Head of caudate nucleus (tissue), 42 donors: Measurements from ENCODE around the gene TP53RK.

ENCODE experiments used
- DNase-seq, 42 donors: peaks; one replicate each; pipeline versions ENCODE4 v3.0.0 to v3.0.0-alpha.2; 2020 to 2021; ENCODE audit warnings: mixed read lengths in 7 of 42
- intact Hi-C: fragments of 100-400 bp; cut with DNase I; formaldehyde crosslinking; loops from one replicate; pipeline ENCODE4 v1.15.0; 2022

TP53RK gene

DNA sequence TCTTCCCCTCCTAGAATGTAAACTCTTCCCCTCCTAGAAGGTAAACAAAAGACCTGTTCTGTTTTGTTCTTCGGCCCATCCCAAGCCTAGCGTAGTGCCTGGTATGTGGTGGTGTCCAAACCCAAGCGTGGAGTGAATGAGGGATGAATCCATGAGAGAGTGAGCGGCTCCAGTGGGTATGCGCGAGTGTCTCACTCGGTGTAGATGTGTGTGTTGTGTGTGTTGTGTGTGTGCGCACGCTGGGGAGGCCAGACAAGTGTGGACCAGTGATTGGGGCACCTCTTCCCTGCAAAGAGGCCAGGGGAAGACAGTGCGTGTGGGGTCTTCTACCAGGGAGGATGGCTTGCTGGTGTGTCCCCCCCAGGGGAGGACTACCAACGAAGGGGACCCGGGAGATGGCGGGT, 19.8 kb upstream of the TP53RK start:
- no peak for DNase-seq
- intact Hi-C loops, result no loop called here

DNA sequence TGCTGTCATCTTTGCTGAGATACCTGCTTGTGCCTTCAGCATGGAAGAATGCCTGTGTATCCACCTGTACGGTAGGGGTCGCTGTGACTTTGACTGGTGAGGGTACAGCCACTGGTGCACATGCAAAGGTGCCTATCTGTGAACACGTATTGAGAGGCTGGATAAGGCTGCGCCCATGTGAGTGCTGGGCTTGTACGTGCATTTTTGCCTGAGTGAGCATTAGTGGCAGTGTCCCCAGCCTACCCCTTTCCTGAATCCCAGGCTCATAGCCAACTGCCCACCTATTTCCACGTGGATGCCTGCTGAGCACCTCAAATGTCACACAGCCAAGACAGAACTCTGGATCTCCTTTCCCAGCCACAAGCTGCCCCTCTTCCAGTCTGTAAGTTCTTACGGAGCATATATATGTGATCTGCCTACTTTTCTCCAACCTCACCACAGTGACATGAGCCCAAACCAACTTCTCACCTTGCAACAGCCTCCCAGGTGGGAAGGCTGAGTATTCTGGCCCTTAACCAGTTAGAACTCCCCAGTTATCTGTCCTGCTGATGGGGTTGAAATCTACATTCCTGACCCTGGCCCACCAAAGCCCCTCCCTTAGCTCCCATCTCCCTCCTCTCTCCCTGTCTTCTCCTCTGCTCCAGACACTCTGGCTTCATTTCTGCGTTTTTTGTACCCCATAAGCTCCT, 19.1 kb upstream of the TP53RK start:
- intact Hi-C loops, result no loop called here
- DNase-seq, result no peak

DNA sequence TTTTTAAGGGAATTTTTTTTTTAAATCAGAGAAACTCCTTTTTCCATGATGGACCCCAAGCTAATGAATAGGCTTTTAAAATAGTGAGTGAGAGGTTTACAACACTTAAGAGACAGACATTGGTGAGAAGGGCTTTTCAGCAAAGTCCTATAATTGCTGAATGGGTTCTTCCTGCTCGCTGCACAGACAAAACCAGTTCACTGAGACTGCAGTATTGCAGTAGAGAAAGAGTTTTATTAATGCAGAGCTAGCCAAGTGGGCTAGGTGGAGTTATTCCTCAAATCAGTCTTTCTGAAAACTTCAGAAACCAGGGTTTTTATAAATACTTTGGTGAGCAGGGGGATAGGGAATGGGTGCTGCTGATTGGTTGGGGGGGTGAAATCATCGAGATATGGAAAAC, 17.0 kb upstream of the TP53RK start:
- no peak for DNase-seq
- intact Hi-C loops, result no loop called here

DNA sequence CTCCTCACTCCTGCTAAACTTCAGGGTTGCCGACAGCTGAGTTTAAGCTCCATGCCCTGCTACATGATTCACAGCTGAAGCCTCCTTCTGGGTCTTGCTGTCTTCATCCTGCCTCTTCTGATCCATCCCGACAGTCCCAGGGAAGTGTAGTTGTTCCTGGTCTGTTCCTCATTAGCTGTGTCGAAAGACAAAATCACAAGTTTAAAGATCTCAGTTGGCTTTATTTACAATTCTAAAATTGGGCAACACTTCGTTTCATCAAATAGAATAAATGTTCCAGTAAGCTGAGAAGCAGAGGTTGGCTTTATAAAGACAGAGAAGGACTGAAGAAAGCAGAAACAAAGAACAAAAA, 16.1 kb upstream of the TP53RK start:
- DNase-seq, result no peak
- intact Hi-C loops, result no loop called here

GRCh38 chr20:46704714-46705377, 15.6 kb upstream of the TP53RK start:
- DNase-seq, result no peak
- intact Hi-C loops, result no loop called here

- intact Hi-C loops, result no loop called here
- no peak for DNase-seq
Measured at GRCh38 chr20:46703435-46703834, 14.2 kb upstream of the TP53RK start.

GRCh38 chr20:46702447-46703203, 13.4 kb upstream of the TP53RK start:
- intact Hi-C loops, result no loop called here

GRCh38 chr20:46701986-46702385, 12.7 kb upstream of the TP53RK start:
- intact Hi-C loops, result no loop called here
- no peak for DNase-seq

More at GRCh38 chr20:46702447-46703203, 13.4 kb upstream of the TP53RK start:
- no peak for DNase-seq

GRCh38 chr20:46701556-46701955, 12.3 kb upstream of the TP53RK start:
- intact Hi-C loops, result no loop called here
- no peak for DNase-seq

DNA sequence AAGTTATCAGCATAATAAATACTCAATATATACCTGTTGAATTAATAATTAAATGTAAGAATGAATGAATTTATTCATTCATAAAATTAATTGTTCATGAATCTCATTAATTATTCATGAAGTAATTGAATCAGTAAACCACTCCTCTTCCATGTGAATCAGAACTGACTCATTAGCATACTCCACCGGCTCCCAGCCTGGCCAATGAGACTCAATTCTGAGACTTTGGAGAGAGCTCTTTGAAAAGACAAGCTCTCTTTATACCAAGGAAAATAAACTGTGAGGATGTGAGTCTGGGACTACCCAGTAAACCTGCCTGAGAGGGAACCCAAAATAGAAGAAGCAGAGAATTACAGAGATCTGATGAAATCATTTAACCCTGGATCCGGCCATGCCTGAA, 11.8 kb upstream of the TP53RK start:
- DNase-seq, result no peak
- intact Hi-C loops, result no loop called here

DNA sequence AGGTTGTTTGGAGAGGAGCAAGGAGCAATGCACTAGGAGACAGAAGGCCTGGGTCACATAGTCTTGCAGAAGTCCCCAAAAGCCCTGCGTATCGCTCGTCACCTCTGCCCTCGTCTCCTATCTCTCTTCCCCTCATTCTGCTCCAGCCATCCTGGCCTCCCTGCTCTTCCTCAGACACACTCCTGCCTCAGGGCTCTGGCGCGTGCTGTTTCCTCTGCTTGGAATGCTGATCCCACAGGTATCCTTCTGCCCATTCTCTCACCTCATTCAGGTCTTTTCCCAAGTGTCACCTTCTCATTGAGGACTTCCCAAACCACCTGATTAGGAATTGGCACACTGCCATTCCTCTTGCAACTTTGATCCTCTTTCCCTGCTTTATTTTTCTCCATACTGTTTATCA, 11.2 kb upstream of the TP53RK start:
- DNase-seq, result no peak
- intact Hi-C loops, result no loop called here

DNA sequence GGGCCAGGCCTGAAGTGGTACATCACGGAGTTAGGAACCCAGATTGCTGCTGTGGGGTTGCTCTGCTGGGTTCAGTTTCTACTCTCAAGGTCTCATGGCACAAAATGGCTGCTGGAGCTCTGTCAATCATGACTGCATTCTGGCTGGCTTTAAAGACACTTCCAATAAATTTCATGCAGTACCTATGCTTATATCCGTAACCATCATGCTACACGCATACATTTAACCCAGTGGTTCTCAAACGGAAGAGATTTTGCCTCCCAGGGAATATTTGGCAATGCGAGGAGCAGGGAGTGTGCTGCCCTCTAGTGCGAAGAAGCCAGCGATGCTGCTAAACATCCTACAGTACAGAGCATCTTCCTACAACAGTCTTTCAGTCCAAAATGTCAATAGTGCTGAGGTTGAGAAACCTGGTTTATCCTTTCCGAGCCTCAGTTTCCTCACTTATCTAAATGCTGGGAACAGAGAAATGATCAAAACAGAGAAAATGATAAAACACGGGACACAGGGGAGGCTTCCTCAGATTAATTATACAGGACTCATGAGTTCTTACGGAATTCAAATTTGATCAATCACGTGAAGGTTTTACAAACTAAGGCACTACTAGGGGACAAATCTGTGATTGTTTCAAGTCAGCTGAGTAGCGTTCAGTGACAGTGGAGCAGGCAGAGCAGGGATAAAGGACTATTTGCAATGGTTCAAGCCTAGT, 10.6 kb upstream of the TP53RK start:
- intact Hi-C loops, result no loop called here
- DNase-seq, result no peak

GRCh38 chr20:46698788-46699187, 9.5 kb upstream of the TP53RK start:
- no peak for DNase-seq
- intact Hi-C loops, result no loop called here

- DNase-seq, result no peak
- intact Hi-C loops, result no loop called here
Measured at GRCh38 chr20:46696791-46697279, 7.6 kb upstream of the TP53RK start.

DNA sequence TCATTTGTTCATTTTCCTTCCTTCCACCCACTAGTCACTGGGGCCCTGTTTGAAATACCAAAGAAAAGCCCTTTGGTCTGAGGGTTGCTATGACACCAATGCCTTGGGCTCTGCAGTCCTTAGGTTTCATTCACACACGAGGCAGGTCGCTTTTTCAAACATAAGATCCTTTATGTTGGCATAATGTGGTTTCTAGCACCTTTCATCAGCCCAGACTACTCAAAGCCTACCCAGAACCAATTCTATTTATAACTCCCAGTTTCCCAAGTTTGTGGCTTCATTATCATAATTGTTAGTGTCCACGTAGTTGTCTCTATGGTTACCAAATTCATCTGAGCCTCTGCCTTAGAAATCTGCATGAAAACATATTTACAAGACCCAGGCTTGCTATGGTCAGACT, 6.6 kb upstream of the TP53RK start:
- intact Hi-C loops, result no loop called here
- DNase-seq, result no peak

DNA sequence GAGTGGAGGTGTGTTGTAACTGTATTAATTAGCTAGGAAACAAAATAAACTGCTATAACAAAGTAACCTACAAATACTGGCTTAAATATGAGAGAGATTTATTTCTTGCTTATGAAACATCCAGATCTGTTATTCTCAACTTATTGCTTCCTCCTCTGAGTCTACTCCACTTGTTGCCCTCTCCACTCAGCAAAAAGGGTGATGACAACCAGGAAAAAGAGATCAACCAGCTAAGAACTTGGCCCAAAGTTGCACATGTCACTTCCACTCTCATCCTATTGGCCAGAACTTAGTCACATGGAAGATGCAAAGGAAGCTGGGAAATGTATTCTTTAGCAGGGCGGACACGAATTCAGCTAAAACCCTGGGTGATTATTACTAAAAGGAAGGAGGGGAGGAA, 5.2 kb upstream of the TP53RK start:
- DNase-seq, result peak in 10 of 42 donors; percentile 13 to 63 (median 34)
- intact Hi-C loops, result no loop called here

GRCh38 chr20:46691196-46691595, 2.0 kb upstream of the TP53RK start:
- intact Hi-C loops, result no loop called here
- DNase-seq, result no peak

- intact Hi-C loops, result no loop called here
- DNase-seq, result no peak
Measured at GRCh38 chr20:46690219-46691106, 1.2 kb upstream of the TP53RK start.

DNA sequence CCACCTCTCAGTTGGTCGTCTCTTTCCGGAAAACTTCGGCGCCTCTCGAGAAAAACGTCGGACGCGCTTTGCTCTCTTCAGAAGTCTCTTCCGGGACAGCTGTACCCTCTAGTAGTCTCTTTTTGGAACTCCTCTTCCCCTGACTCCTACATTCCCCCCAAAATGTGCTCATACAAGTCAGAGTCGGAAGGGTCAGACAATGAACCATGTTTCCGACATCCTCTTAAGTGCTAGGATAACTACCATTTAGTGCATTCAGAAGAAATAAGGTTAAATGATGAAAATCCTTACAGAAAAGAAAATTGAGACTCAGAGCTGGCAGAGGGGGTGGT, 476 bp upstream of the TP53RK start:
- DNase-seq, result no peak
- intact Hi-C loops, result no loop called here
